H1 (cell line): ENCODE results near the gene SOX13. TPM values are rescaled to one million over a fixed set of nuclear protein-coding genes. Genes with fewer than 3 reads are reported as not detected.

Experiments used
- CTCF ChIA-PET: fragments of 300-600 bp; sonication (Branson Sonifier 250); formaldehyde crosslinking; loops from one replicate; lab custom pipeline; 2021; ENCODE audit not compliant: partially characterized antibody; lab: Charles Lee
- POLR2A ChIA-PET: fragments of 300-600 bp; sonication (Branson Sonifier 250); formaldehyde crosslinking; loops from one replicate; lab custom pipeline; 2021; ENCODE audit warnings: inconsistent platforms; ENCODE audit not compliant: partially characterized antibody; lab: Charles Lee
- DNase-seq, 2 experiments: peaks; one replicate each; pipeline versions ENCODE4 v3.0.0 to v3.0.0-alpha.2; 2010 to 2022; ENCODE audit warnings: low spot score in 2 of 2, low read depth in 1 of 2, mixed read lengths in 1 of 2
- FAIRE-seq: peaks from 2 replicates; lab custom pipeline; 2011; peaks lifted over from hg19 to GRCh38; lab: Jason Lieb, UNC
- H2AFZ ChIP-seq: 2 replicates; pipeline ENCODE4 v1.8.1; 2012; ENCODE audit warnings: low read length, inconsistent platforms
- H2AK5ac ChIP-seq: 2 replicates; pipeline ENCODE4 v1.6.1; 2013; ENCODE audit warnings: low read depth, low read length
- H2BK120ac ChIP-seq: replicated peaks from 2 replicates; pipeline ENCODE3; 2013; ENCODE audit warnings: low read depth, low read length, inconsistent platforms
- H2BK12ac ChIP-seq: 2 replicates; pipeline ENCODE4 v1.6.1; 2013; ENCODE audit warnings: low read depth, low read length
- H2BK15ac ChIP-seq: 2 replicates; pipeline ENCODE4 v1.6.1; 2013; ENCODE audit warnings: low read length
- H2BK20ac ChIP-seq: 2 replicates; pipeline ENCODE4 v1.6.1; 2013; ENCODE audit warnings: low read length
- H2BK5ac ChIP-seq: 2 replicates; pipeline ENCODE4 v1.6.1; 2013; ENCODE audit warnings: low read depth, low read length
- H3K14ac ChIP-seq: 2 replicates; pipeline ENCODE4 v1.6.1; 2013; ENCODE audit warnings: inconsistent platforms; ENCODE audit not compliant: insufficient read length
- H3K18ac ChIP-seq: 2 replicates; pipeline ENCODE4 v1.6.1; 2013; ENCODE audit warnings: low read length; ENCODE audit errors: extremely low read depth
- H3K23ac ChIP-seq: 2 replicates; pipeline ENCODE4 v1.6.1; 2013; ENCODE audit warnings: inconsistent platforms; ENCODE audit not compliant: insufficient read length
- H3K23me2 ChIP-seq: 2 replicates; pipeline ENCODE4 v1.6.1; 2013; ENCODE audit warnings: low read depth, low read length
- H3K27ac ChIP-seq: 2 replicates; pipeline ENCODE4 v1.6.1; 2011; ENCODE audit warnings: low read depth, low read length, inconsistent platforms
- H3K27me3 ChIP-seq, 4 experiments: replicated peaks in 1 of 4; 1 replicate in 1 of 4; 2 replicates in 3 of 4; pipeline versions ENCODE4 v1.6.1 to v1.8.1; 2011 to 2013; ENCODE audit warnings: low read length in 3 of 4, mild to moderate bottlenecking in 3 of 4, inconsistent platforms in 2 of 4, mixed read lengths in 2 of 4, moderate library complexity in 1 of 4; ENCODE audit not compliant: control insufficient read depth in 3 of 4, insufficient read depth in 3 of 4; ENCODE audit errors: extremely low read depth in 1 of 4
- H3K36me3 ChIP-seq, 4 experiments: 2 replicates each; pipeline versions ENCODE4 v1.6.1 to v1.8.1; 2011 to 2013; ENCODE audit warnings: mild to moderate bottlenecking in 4 of 4, low read length in 3 of 4, moderate library complexity in 2 of 4, control low read depth in 1 of 4, inconsistent platforms in 1 of 4; ENCODE audit not compliant: insufficient read depth in 4 of 4, control insufficient read depth in 2 of 4
- H3K4ac ChIP-seq: replicated peaks from 2 replicates; pipeline ENCODE3; 2013; ENCODE audit warnings: low read length, low read depth, mixed read lengths, inconsistent platforms; ENCODE audit not compliant: insufficient read length
- H3K4me1 ChIP-seq, 4 experiments: replicated peaks in 1 of 4; 1 replicate in 1 of 4; 2 replicates in 3 of 4; pipeline versions ENCODE4 v1.6.1 to v1.8.1; 2011 to 2013; ENCODE audit warnings: low read length in 3 of 4, inconsistent platforms in 2 of 4, mixed read lengths in 1 of 4; ENCODE audit not compliant: insufficient read depth in 4 of 4, control insufficient read depth in 3 of 4
- H3K4me2 ChIP-seq, 2 experiments: 2 replicates each; pipeline versions ENCODE4 v1.6.1 to v1.8.1; 2011 to 2013; ENCODE audit warnings: low read depth in 2 of 2, low read length in 2 of 2, control low read depth in 1 of 2, inconsistent platforms in 1 of 2, mild to moderate bottlenecking in 1 of 2; ENCODE audit not compliant: insufficient read depth in 1 of 2
- H3K4me3 ChIP-seq, 4 experiments: fragments of 200-600, 300-600 bp in 1 of 4; sonication (generic), shearing (Covaris generic), sonication (Bioruptor Twin) in 1 of 4; 2 replicates each; pipeline versions ENCODE4 v1.5.1 to v1.8.1; 2011 to 2016; ENCODE audit warnings: low read length in 4 of 4, low read depth in 3 of 4, control low read depth in 2 of 4, inconsistent platforms in 2 of 4, mild to moderate bottlenecking in 2 of 4, mixed read lengths in 1 of 4, moderate library complexity in 1 of 4; ENCODE audit not compliant: insufficient read depth in 2 of 4; ENCODE audit errors: extremely low read depth in 1 of 4
- H3K56ac ChIP-seq: replicated peaks from 2 replicates; pipeline ENCODE3; 2013; ENCODE audit warnings: low read depth, mild to moderate bottlenecking, mixed read lengths, low read length, inconsistent platforms; ENCODE audit not compliant: insufficient read length
- H3K79me1 ChIP-seq: 2 replicates; pipeline ENCODE4 v1.6.1; 2013; ENCODE audit warnings: low read depth, low read length, control low read depth
- H3K79me2 ChIP-seq, 2 experiments: 2 replicates each; pipeline versions ENCODE4 v1.6.1 to v1.8.1; 2012 to 2013; ENCODE audit warnings: low read length in 2 of 2, mild to moderate bottlenecking in 2 of 2, inconsistent platforms in 1 of 2; ENCODE audit not compliant: insufficient read depth in 2 of 2, control insufficient read depth in 1 of 2
- H3K9ac ChIP-seq, 4 experiments: replicated peaks in 1 of 4; 1 replicate in 1 of 4; 2 replicates in 3 of 4; pipeline versions ENCODE4 v1.6.1 to v1.8.1; 2011 to 2013; ENCODE audit warnings: low read depth in 3 of 4, low read length in 3 of 4, control low read depth in 2 of 4, mild to moderate bottlenecking in 2 of 4, moderate library complexity in 2 of 4, inconsistent platforms in 1 of 4; ENCODE audit errors: extremely low read depth in 1 of 4
- H3K9me3 ChIP-seq, 2 experiments: 2 replicates each; pipeline versions ENCODE4 v1.6.1 to v1.8.1; 2012 to 2013; ENCODE audit warnings: mild to moderate bottlenecking in 2 of 2, moderate library complexity in 2 of 2, control low read depth in 1 of 2, inconsistent platforms in 1 of 2, low read depth in 1 of 2, low read length in 1 of 2, mixed read lengths in 1 of 2; ENCODE audit not compliant: insufficient read depth in 2 of 2
- H4K20me1 ChIP-seq, 2 experiments: replicated peaks in 1 of 2; 2 replicates each; pipeline versions ENCODE3 to v1.8.1; 2011 to 2013; ENCODE audit warnings: inconsistent platforms in 2 of 2, low read length in 2 of 2, mild to moderate bottlenecking in 1 of 2; ENCODE audit not compliant: insufficient read depth in 2 of 2, control insufficient read depth in 1 of 2
- H4K5ac ChIP-seq: 2 replicates; pipeline ENCODE4 v1.6.1; 2013; ENCODE audit warnings: low read length, low read depth, mixed read lengths, inconsistent platforms; ENCODE audit not compliant: insufficient read length
- H4K8ac ChIP-seq: 2 replicates; pipeline ENCODE4 v1.8.0; 2013; ENCODE audit warnings: mild to moderate bottlenecking, moderate library complexity, low read length, inconsistent platforms; ENCODE audit not compliant: insufficient read depth; ENCODE audit errors: extremely low read depth
- H4K91ac ChIP-seq: replicated peaks from 2 replicates; pipeline ENCODE3; 2013; ENCODE audit warnings: low read length, mixed read lengths, inconsistent platforms; ENCODE audit not compliant: insufficient read length
- BACH1 ChIP-seq: IDR thresholded peaks from 2 replicates; pipeline ENCODE4 v1.6.1; 2012; ENCODE audit warnings: low read length, improper control_type of control experiment
- POU5F1 ChIP-seq: IDR thresholded peaks from 2 replicates; pipeline ENCODE4 v1.6.1; 2011; ENCODE audit warnings: low read depth, mild to moderate bottlenecking, low read length, moderate library complexity
- RAD21 ChIP-seq, 2 experiments: IDR thresholded peaks in 1 of 2; conservative IDR thresholded peaks in 1 of 2; 2 replicates each; pipeline ENCODE4 v1.6.1; 2011; ENCODE audit warnings: low read depth in 2 of 2, low read length in 2 of 2, improper control_type of control experiment in 1 of 2, inconsistent platforms in 1 of 2, mild to moderate bottlenecking in 1 of 2, moderate library complexity in 1 of 2
- TAF1 ChIP-seq: IDR thresholded peaks from 2 replicates; pipeline ENCODE4 v1.6.1; 2011; ENCODE audit warnings: mild to moderate bottlenecking, low read depth, low read length
- WGBS, 2 experiments: shearing (Covaris generic) in 1 of 2; methylation state at CpG; one replicate each; pipeline versions ENCODE4 v1.1.6 to v1.1.7; 2013 to 2015; ENCODE audit warnings: low lambda C conversion rate in 2 of 2, mixed read lengths in 2 of 2, inconsistent platforms in 1 of 2, low coverage in 1 of 2, missing lambda C conversion rate in 1 of 2; ENCODE audit not compliant: insufficient replicate concordance in 2 of 2, insufficient coverage in 1 of 2, insufficient read length in 1 of 2; ENCODE audit errors: extremely low coverage in 1 of 2, missing lambda C conversion rate in 1 of 2; 5-methylcytosine and 5-hydroxymethylcytosine counted together
- polyA plus RNA-seq, 7 experiments: library from polyadenylated mRNA; depleted of rRNA in 3 of 7; stranded (reverse) in 5 of 7; unstranded in 2 of 7; fragments of >200 nt in 5 of 7; fragments of 200-250 nt in 2 of 7; gene quantifications; 1 replicate in 5 of 7; 2 replicates in 1 of 7; 4 replicates in 1 of 7; pipeline versions ENCODE4 v1.2.1 to v1.2.3, GENCODE V29; 2011 to 2013; ENCODE audit warnings: missing spikeins in 2 of 7, mixed read lengths in 2 of 7
- total RNA-seq: library from RNA; stranded (reverse); fragmentation: NEBNext Ultra II Directional; extraction: Animal tissue kit (Norgen Biotek cat#: 25700); gene quantifications from 2 replicates; pipeline ENCODE4 v1.2.1, GENCODE V29; 2021
- TF ChIP-seq, protein P1 (sequence below): IDR thresholded peaks from 2 replicates; pipeline ENCODE4 v1.6.1; 2011; ENCODE audit warnings: low read depth, mild to moderate bottlenecking, low read length; ENCODE audit not compliant: insufficient read depth

SOX13 gene
- total and polyA plus RNA-seq, 2 of the 8 experiments (the other 6 are each of a cell fraction or from before 2014, with no cell fraction given) = 113 to 173 TPM

DNA sequence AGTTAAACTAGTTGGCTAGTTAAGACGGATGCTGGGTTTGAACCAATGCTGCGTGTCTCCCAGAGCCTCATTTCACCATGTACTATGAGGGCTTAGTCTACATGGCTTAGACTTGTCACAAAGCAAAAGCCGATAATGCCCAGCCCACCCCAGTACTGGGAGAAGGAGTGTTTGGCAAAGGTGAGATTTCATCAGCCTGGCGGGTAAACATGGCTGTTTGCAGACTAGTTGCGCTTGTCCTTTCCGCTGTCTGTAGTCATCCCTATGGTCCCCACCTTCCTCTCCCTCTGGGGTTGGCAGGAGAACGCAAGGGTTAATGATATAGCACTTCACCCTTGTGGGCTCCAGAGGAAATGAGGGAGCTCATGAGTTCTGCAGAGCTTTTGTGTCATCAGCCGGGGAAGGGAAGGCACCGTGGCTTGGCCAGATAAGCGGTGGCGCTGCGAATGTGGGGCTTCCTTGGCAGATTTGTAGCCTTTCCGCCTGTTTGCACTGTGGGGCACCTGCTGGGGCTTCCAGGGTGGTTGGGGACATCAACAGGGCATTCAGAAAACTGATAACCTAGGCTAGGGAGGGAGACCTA, 29.2 kb downstream of the SOX13 start:
- H3K4me1 ChIP-seq = peaks cover 18 to 47% (median 26%) of the 10 kb centered on the region in 4 experiments
- peak overlapping the region; percentile 13 for H4K91ac ChIP-seq
- H3K36me3 ChIP-seq = no peaks in the 10 kb centered on the region
- H4K20me1 ChIP-seq = peaks cover 37 to 45% of the 10 kb centered on the region in 2 experiments
- no peak overlapping the region for H2BK120ac ChIP-seq
- peak overlapping the region; percentile 92; the same call in 1 of the 2 replicates for H2AK5ac ChIP-seq
- no peak overlapping the region for H3K4me3 ChIP-seq
- H2BK15ac ChIP-seq = no peak overlapping the region
- no peak for FAIRE-seq
- POLR2A ChIA-PET = interaction anchor here (0.6 to 1.6 kb wide), 2 partner anchors 9 to 34 kb away, joined by 3 read pairs; no protein-coding TSS in a partner anchor
- H3K9me3 ChIP-seq = no peaks in the 10 kb centered on the region
- H3K27ac ChIP-seq = peak overlapping the region; percentile 42; the same call in 1 of the 2 replicates
- peak overlapping the region; percentile 77 for H2BK12ac ChIP-seq
- CTCF ChIA-PET = interaction anchor here (1.2 to 2.4 kb wide), 6 partner anchors 12 to 231 kb away, joined by 3 to 9 read pairs (median 6); no protein-coding TSS in a partner anchor
- no peak overlapping the region for H2BK20ac ChIP-seq
- H3K79me2 ChIP-seq = peaks cover 37 to 99% of the 10 kb centered on the region in 2 experiments
- no peaks in the 10 kb centered on the region for H3K27me3 ChIP-seq
- no peak overlapping the region for H3K4ac ChIP-seq
- DNase-seq = peak in 1 of 2 experiments; percentile 56
- H3K14ac ChIP-seq = no peak overlapping the region
- no peak overlapping the region for H2AFZ ChIP-seq
- H3K18ac ChIP-seq = no peak overlapping the region; the same call in 1 of the 2 replicates
- peak overlapping the region; percentile 62; the same call in 1 of the 2 replicates for H2BK5ac ChIP-seq
- no peak overlapping the region for H4K5ac ChIP-seq
- no peak overlapping the region for H3K56ac ChIP-seq
- peak overlapping the region in 1 of 2 experiments; percentile 19; a peak in 2 of 4 replicates for H3K4me2 ChIP-seq
- 72% methylated on average over 13 of the region's 13 CpGs; no CpG with 5 or more reads in 1 of the 2 experiments for WGBS, 2 experiments
- H3K9ac ChIP-seq = no peak overlapping the region
- H4K8ac ChIP-seq = no peak overlapping the region
- H3K23ac ChIP-seq = no peak overlapping the region
- no peaks in the 10 kb centered on the region for H3K23me2 ChIP-seq
- H3K79me1 ChIP-seq = peaks cover 36% of the 10 kb centered on the region
- TF ChIP-seq POU5F1 (no peak), RAD21 (IDR thresholded peaks at IDR 0.05 in 1 of 2, conservative IDR thresholded peaks at IDR 0.05 in 1 of 2; ENCODE audit: low read depth in 2 of 2, low read length in 2 of 2) (no peak; a peak in 1 of 4 replicates), TAF1 (no peak), BACH1 (no peak)
- TF ChIP-seq, protein P1, sequence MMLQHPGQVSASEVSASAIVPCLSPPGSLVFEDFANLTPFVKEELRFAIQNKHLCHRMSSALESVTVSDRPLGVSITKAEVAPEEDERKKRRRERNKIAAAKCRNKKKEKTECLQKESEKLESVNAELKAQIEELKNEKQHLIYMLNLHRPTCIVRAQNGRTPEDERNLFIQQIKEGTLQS = no peak
